Astrocyte (in vitro differentiated cells and primary cell): ENCODE measurements around the gene GNB2. TPM values are rescaled to one million over a fixed set of nuclear protein-coding genes. Genes with fewer than 3 reads are reported as not detected.

ENCODE experiments used
- DNase-seq: peaks from one replicate; pipeline ENCODE4 v3.0.0-alpha.2; 2010; ENCODE audit warnings: low read depth
- FAIRE-seq: peaks from 2 replicates; lab custom pipeline; 2011; peaks lifted over from hg19 to GRCh38; lab: Jason Lieb, UNC
- H2AFZ ChIP-seq: 2 replicates; pipeline ENCODE4 v1.6.0; 2012; ENCODE audit warnings: low read depth, low read length, inconsistent platforms
- H3K27ac ChIP-seq: 2 replicates; pipeline ENCODE4 v1.5.1; 2011; ENCODE audit warnings: low read depth, low read length, inconsistent platforms
- H3K27me3 ChIP-seq: 2 replicates; pipeline ENCODE4 v1.6.0; 2011; ENCODE audit warnings: low read length, inconsistent platforms; ENCODE audit not compliant: insufficient read depth
- H3K36me3 ChIP-seq: 2 replicates; pipeline ENCODE4 v1.5.1; 2011; ENCODE audit warnings: low read length, inconsistent platforms; ENCODE audit not compliant: insufficient read depth
- H3K4me1 ChIP-seq: 2 replicates; pipeline ENCODE4 v1.5.1; 2011; ENCODE audit warnings: low read length, inconsistent platforms; ENCODE audit not compliant: insufficient read depth
- H3K4me2 ChIP-seq: 2 replicates; pipeline ENCODE4 v1.6.0; 2012; ENCODE audit warnings: low read length, inconsistent platforms
- H3K4me3 ChIP-seq: 2 replicates; pipeline ENCODE4 v1.5.1; 2011; ENCODE audit warnings: low read depth, mild to moderate bottlenecking, low read length, inconsistent platforms; ENCODE audit not compliant: insufficient read depth
- H3K79me2 ChIP-seq: 2 replicates; pipeline ENCODE4 v1.6.0; 2012; ENCODE audit warnings: mild to moderate bottlenecking, low read length, inconsistent platforms; ENCODE audit not compliant: insufficient read depth
- H3K9ac ChIP-seq: 2 replicates; pipeline ENCODE4 v1.6.0; 2012; ENCODE audit warnings: mild to moderate bottlenecking, low read length, inconsistent platforms
- H3K9me3 ChIP-seq: 2 replicates; pipeline ENCODE4 v1.5.1; 2012; ENCODE audit warnings: low read depth, mild to moderate bottlenecking, low read length, inconsistent platforms; ENCODE audit not compliant: insufficient read depth
- H4K20me1 ChIP-seq: 2 replicates; pipeline ENCODE4 v1.6.0; 2012; ENCODE audit warnings: low read length, inconsistent platforms; ENCODE audit not compliant: insufficient read depth
- H3K27ac Mint-ChIP-seq: one replicate; pipeline ENCODE4 v1.8.0; 2021; ENCODE audit warnings: mild to moderate bottlenecking, mixed read lengths; ENCODE audit not compliant: unreplicated experiment
- H3K27me3 Mint-ChIP-seq: one replicate; pipeline ENCODE4 v1.8.0; 2021; ENCODE audit warnings: low read depth, mixed read lengths; ENCODE audit not compliant: unreplicated experiment
- H3K36me3 Mint-ChIP-seq: one replicate; pipeline ENCODE4 v1.8.0; 2021; ENCODE audit warnings: low read depth, mixed read lengths; ENCODE audit not compliant: unreplicated experiment
- H3K4me1 Mint-ChIP-seq: one replicate; pipeline ENCODE4 v1.8.0; 2021; ENCODE audit warnings: low read depth, mixed read lengths; ENCODE audit not compliant: unreplicated experiment
- H3K4me3 Mint-ChIP-seq: one replicate; pipeline ENCODE4 v1.8.0; 2021; ENCODE audit warnings: mild to moderate bottlenecking, moderate library complexity, mixed read lengths; ENCODE audit not compliant: unreplicated experiment
- H3K9me3 Mint-ChIP-seq: one replicate; pipeline ENCODE4 v1.8.0; 2021; ENCODE audit warnings: mild to moderate bottlenecking, mixed read lengths; ENCODE audit not compliant: unreplicated experiment
- EZH2 ChIP-seq: IDR thresholded peaks from 2 replicates; pipeline ENCODE4 v1.6.1; 2012; ENCODE audit warnings: mild to moderate bottlenecking, low read length, inconsistent platforms; ENCODE audit not compliant: insufficient read depth
- total RNA-seq: library from RNA; stranded (reverse); gene quantifications from 2 replicates; pipeline ENCODE4 v1.2.1, GENCODE V29; 2021
- TF ChIP-seq, protein P1 (sequence below): IDR thresholded peaks from 2 replicates; pipeline ENCODE4 v1.5.1; 2011; ENCODE audit warnings: low read depth, mild to moderate bottlenecking, inconsistent platforms, low read length, moderate library complexity; ENCODE audit not compliant: insufficient read depth

The GNB2 gene
- total RNA-seq, 1 donor from 2014 or later, result 274 TPM

DNA sequence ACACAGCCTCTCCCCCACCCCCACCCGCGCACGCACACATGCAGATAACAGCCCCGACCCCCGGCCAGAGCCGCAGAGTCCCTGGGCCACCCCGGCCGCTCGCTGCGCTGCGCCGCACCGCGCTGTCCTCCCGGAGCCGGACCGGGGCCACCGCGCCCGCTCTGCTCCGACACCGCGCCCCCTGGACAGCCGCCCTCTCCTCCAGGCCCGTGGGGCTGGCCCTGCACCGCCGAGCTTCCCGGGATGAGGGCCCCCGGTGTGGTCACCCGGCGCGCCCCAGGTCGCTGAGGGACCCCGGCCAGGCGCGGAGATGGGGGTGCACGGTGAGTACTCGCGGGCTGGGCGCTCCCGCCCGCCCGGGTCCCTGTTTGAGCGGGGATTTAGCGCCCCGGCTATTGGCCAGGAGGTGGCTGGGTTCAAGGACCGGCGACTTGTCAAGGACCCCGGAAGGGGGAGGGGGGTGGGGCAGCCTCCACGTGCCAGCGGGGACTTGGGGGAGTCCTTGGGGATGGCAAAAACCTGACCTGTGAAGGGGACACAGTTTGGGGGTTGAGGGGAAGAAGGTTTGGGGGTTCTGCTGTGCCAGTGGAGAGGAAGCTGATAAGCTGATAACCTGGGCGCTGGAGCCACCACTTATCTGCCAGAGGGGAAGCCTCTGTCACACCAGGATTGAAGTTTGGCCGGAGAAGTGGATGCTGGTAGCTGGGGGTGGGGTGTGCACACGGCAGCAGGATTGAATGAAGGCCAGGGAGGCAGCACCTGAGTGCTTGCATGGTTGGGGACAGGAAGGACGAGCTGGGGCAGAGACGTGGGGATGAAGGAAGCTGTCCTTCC is 47.3 kb downstream of the GNB2 start:
- peaks cover 5% of the 10 kb centered on the region for H3K9me3 ChIP-seq
- no peak for DNase-seq
- H3K27me3 Mint-ChIP-seq, result peaks cover 52% of the 10 kb centered on the region

DNA sequence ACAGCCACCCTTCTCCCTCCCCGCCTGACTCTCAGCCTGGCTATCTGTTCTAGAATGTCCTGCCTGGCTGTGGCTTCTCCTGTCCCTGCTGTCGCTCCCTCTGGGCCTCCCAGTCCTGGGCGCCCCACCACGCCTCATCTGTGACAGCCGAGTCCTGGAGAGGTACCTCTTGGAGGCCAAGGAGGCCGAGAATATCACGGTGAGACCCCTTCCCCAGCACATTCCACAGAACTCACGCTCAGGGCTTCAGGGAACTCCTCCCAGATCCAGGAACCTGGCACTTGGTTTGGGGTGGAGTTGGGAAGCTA is 47.9 kb downstream of the GNB2 start:
- peaks cover 2% of the 10 kb centered on the region for H3K4me1 Mint-ChIP-seq
- H3K4me3 Mint-ChIP-seq, result no peak overlapping the region
- Histone ChIP-seq H3K4me2 (no peak overlapping the region), H3K9me3 (peaks cover 5% of the 10 kb centered on the region), H3K36me3 (no peaks in the 10 kb centered on the region), H3K9ac (no peak overlapping the region), H3K4me1 (peaks cover 9% of the 10 kb centered on the region), H4K20me1 (no peaks in the 10 kb centered on the region), H3K27ac (no peak overlapping the region), H3K4me3 (no peak overlapping the region), H3K27me3 (peaks cover 36% of the 10 kb centered on the region), H2AFZ (no peak overlapping the region), H3K79me2 (no peaks in the 10 kb centered on the region)
- FAIRE-seq (no peak), DNase-seq (no peak)
- peaks cover 15% of the 10 kb centered on the region for H3K9me3 Mint-ChIP-seq
- H3K27me3 Mint-ChIP-seq, result peaks cover 52% of the 10 kb centered on the region
- TF ChIP-seq, protein P1, sequence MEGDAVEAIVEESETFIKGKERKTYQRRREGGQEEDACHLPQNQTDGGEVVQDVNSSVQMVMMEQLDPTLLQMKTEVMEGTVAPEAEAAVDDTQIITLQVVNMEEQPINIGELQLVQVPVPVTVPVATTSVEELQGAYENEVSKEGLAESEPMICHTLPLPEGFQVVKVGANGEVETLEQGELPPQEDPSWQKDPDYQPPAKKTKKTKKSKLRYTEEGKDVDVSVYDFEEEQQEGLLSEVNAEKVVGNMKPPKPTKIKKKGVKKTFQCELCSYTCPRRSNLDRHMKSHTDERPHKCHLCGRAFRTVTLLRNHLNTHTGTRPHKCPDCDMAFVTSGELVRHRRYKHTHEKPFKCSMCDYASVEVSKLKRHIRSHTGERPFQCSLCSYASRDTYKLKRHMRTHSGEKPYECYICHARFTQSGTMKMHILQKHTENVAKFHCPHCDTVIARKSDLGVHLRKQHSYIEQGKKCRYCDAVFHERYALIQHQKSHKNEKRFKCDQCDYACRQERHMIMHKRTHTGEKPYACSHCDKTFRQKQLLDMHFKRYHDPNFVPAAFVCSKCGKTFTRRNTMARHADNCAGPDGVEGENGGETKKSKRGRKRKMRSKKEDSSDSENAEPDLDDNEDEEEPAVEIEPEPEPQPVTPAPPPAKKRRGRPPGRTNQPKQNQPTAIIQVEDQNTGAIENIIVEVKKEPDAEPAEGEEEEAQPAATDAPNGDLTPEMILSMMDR, result no peak
- no peak for TF ChIP-seq EZH2
- H3K27ac Mint-ChIP-seq, result no peak overlapping the region
- peaks cover 5% of the 10 kb centered on the region for H3K36me3 Mint-ChIP-seq

More for the DNA sequence above, 47.3 kb downstream of the GNB2 start:
- H3K4me3 Mint-ChIP-seq, result peak overlapping the region; percentile 27
- Histone ChIP-seq H2AFZ (no peak overlapping the region), H3K4me1 (peaks cover 3% of the 10 kb centered on the region), H3K36me3 (no peaks in the 10 kb centered on the region), H3K27ac (no peak overlapping the region), H4K20me1 (no peaks in the 10 kb centered on the region), H3K79me2 (no peaks in the 10 kb centered on the region), H3K9ac (no peak overlapping the region), H3K27me3 (peaks cover 36% of the 10 kb centered on the region), H3K4me3 (no peak overlapping the region), H3K4me2 (peak overlapping the region; percentile 46)
- no peaks in the 10 kb centered on the region for H3K4me1 Mint-ChIP-seq
- H3K9me3 Mint-ChIP-seq, result peaks cover 15% of the 10 kb centered on the region
- peaks cover 5% of the 10 kb centered on the region for H3K36me3 Mint-ChIP-seq
- FAIRE-seq, result no peak
- peak; percentile 93 for TF ChIP-seq EZH2
- TF ChIP-seq, protein P1, result no peak
- H3K27ac Mint-ChIP-seq, result no peak overlapping the region
